Cerebellar nuclear complex (tissue), 1 donor: ENCODE results near the gene TPBGL.

ENCODE experiments used
- DNase-seq, 2 experiments: peaks; one replicate each; lab custom pipeline; 2025; lab: John Stamatoyannopoulos, UW

The TPBGL gene

GRCh38 chr11:75240311-75241035, at the start of gene TPBGL:
Gene TPBGL, plus strand, starts transcription at chr11:75240774. Its CDS starts 276 bp downstream, at chr11:75241050.
- DNase-seq: no peak

- no peak for DNase-seq
Observed at GRCh38 chr11:75191330-75191717, 49.2 kb upstream of the TPBGL start.

- DNase-seq: no peak
Observed at GRCh38 chr11:75193271-75193670, 47.3 kb upstream of the TPBGL start.

- no peak for DNase-seq
Observed at GRCh38 chr11:75193711-75194110, 46.9 kb upstream of the TPBGL start.

GRCh38 chr11:75194147-75194546, 46.4 kb upstream of the TPBGL start:
- DNase-seq: no peak

GRCh38 chr11:75195167-75195962, 45.2 kb upstream of the TPBGL start:
- no peak for DNase-seq

GRCh38 chr11:75196426-75196825, 44.1 kb upstream of the TPBGL start:
- no peak for DNase-seq

GRCh38 chr11:75197512-75198277, 42.9 kb upstream of the TPBGL start:
- DNase-seq: no peak

GRCh38 chr11:75198278-75198973, 42.1 kb upstream of the TPBGL start:
- no peak for DNase-seq

- no peak for DNase-seq
Observed at GRCh38 chr11:75199412-75199955, 41.1 kb upstream of the TPBGL start.

GRCh38 chr11:75200051-75200450, 40.5 kb upstream of the TPBGL start:
- DNase-seq: no peak

- DNase-seq: no peak
Observed at GRCh38 chr11:75200531-75200930, 40.0 kb upstream of the TPBGL start.

GRCh38 chr11:75201771-75202170, 38.8 kb upstream of the TPBGL start:
- DNase-seq: no peak

- DNase-seq: no peak
Observed at GRCh38 chr11:75202195-75202594, 38.4 kb upstream of the TPBGL start.

GRCh38 chr11:75203138-75203537, 37.4 kb upstream of the TPBGL start:
- no peak for DNase-seq

GRCh38 chr11:75203641-75204011, 36.9 kb upstream of the TPBGL start:
- DNase-seq: no peak

GRCh38 chr11:75204012-75204674, 36.4 kb upstream of the TPBGL start:
- DNase-seq: no peak

GRCh38 chr11:75204685-75205563, 35.6 kb upstream of the TPBGL start:
- no peak for DNase-seq

- no peak for DNase-seq
Observed at GRCh38 chr11:75205564-75206020, 35.0 kb upstream of the TPBGL start.

GRCh38 chr11:75208446-75208845, 32.1 kb upstream of the TPBGL start:
- DNase-seq: no peak
